GM12878 (cell line): ENCODE data around the gene ALOX12. TPM values are rescaled to one million over a fixed set of nuclear protein-coding genes. Genes with fewer than 3 reads are reported as not detected.

Source experiments
- ATAC-seq: fragments of 200-7000 bp; cut with Tn5 transposase; 3 replicates; pipeline ENCODE4 v1.9.1; 2020; ENCODE audit warnings: mild to moderate bottlenecking, moderate library complexity
- BruUV-seq: library from RNA; stranded (reverse); fragments of 400-500 nt; replicated peaks from 2 replicates; lab custom pipeline; 2021; lab: Mats Ljungman, UMichigan
- CTCF ChIA-PET: fragments of 300-600 bp; sonication (Branson Sonifier 250); formaldehyde crosslinking; extraction: SDS; loops from one replicate; lab custom pipeline; 2021; ENCODE audit warnings: inconsistent platforms; lab: Yijun Ruan, JAX
- POLR2A ChIA-PET: fragments of 350-600 bp; formaldehyde crosslinking; extraction: SDS; loops from one replicate; lab custom pipeline; 2021; ENCODE audit warnings: inconsistent platforms; lab: Charles Lee
- RAD21 ChIA-PET: fragments of 300-600 bp; sonication (Branson Sonifier 250); formaldehyde crosslinking; loops from one replicate; lab custom pipeline; 2023; ENCODE audit warnings: antibody characterized with exemption; ENCODE audit not compliant: unreplicated experiment; lab: Charles Lee
- SMC1A ChIA-PET: fragments of 300-600 bp; sonication (Branson Sonifier 250); formaldehyde crosslinking; loops from one replicate; lab custom pipeline; 2023; ENCODE audit not compliant: unreplicated experiment, uncharacterized antibody; lab: Charles Lee
- DNase-seq: peaks from one replicate; pipeline ENCODE4 v3.0.0-alpha.2; 2011; ENCODE audit warnings: low read depth, low spot score
- FAIRE-seq: peaks from 3 replicates; lab custom pipeline; 2011; peaks lifted over from hg19 to GRCh38; lab: Jason Lieb, UNC
- H2AFZ ChIP-seq: 2 replicates; pipeline ENCODE4 v1.6.0; 2011; ENCODE audit warnings: low read depth, low read length, control low read depth; ENCODE audit not compliant: control insufficient read depth
- H3K27ac ChIP-seq: 2 replicates; pipeline ENCODE4 v1.5.1; 2011; ENCODE audit warnings: control low read depth; ENCODE audit not compliant: control insufficient read depth, insufficient read depth
- H3K27me3 ChIP-seq, 2 experiments: replicated peaks in 1 of 2; 2 replicates each; pipeline versions ENCODE4 v1.6.0 to v1.6.1; 2011; ENCODE audit warnings: low read length in 1 of 2; ENCODE audit not compliant: control insufficient read depth in 2 of 2, insufficient read depth in 2 of 2
- H3K36me3 ChIP-seq, 2 experiments: 2 replicates each; pipeline ENCODE4 v1.5.1; 2011; ENCODE audit warnings: low read length in 1 of 2; ENCODE audit not compliant: control insufficient read depth in 2 of 2, insufficient read depth in 2 of 2
- H3K4me1 ChIP-seq: 2 replicates; pipeline ENCODE4 v1.6.1; 2011; ENCODE audit warnings: mild to moderate bottlenecking, low read length, moderate library complexity, mixed read lengths; ENCODE audit not compliant: control insufficient read depth, insufficient read depth
- H3K4me2 ChIP-seq: 2 replicates; pipeline ENCODE4 v1.6.0; 2011; ENCODE audit warnings: control low read depth; ENCODE audit not compliant: control insufficient read depth, insufficient read depth
- H3K4me3 ChIP-seq: fragments of 200-600 bp; sonication (generic); 2 replicates; pipeline ENCODE4 v1.5.1; 2016
- H3K79me2 ChIP-seq: 2 replicates; pipeline ENCODE4 v1.6.0; 2011; ENCODE audit warnings: low read length; ENCODE audit not compliant: control insufficient read depth, insufficient read depth
- H3K9ac ChIP-seq: 2 replicates; pipeline ENCODE4 v1.8.0; 2011; ENCODE audit warnings: low read length, control low read depth, mixed read lengths; ENCODE audit not compliant: control insufficient read depth, insufficient read depth
- H3K9me3 ChIP-seq: replicated peaks from 3 replicates; pipeline ENCODE4 v1.5.1; 2011; ENCODE audit warnings: mild to moderate bottlenecking, low read length; ENCODE audit not compliant: control insufficient read depth, insufficient read depth
- H4K20me1 ChIP-seq: 2 replicates; pipeline ENCODE4 v1.6.0; 2011; ENCODE audit not compliant: control insufficient read depth, insufficient read depth
- CBFB ChIP-seq: IDR thresholded peaks from 2 replicates; pipeline ENCODE4 v1.6.1; 2016; ENCODE audit warnings: antibody characterized with exemption, low read depth
- E4F1 ChIP-seq: fragments of 450-650 bp; IDR thresholded peaks from 2 replicates; pipeline ENCODE4 v1.6.1; 2018; ENCODE audit warnings: borderline replicate concordance, mild to moderate bottlenecking; ENCODE audit not compliant: partially characterized antibody
- HDGF ChIP-seq: fragments of 450-650 bp; IDR thresholded peaks from 2 replicates; pipeline ENCODE4 v1.6.1; 2016; ENCODE audit warnings: antibody characterized with exemption
- MTA2 ChIP-seq: fragments of 450-650 bp; IDR thresholded peaks from 2 replicates; pipeline ENCODE4 v1.6.1; 2016; ENCODE audit warnings: low read depth, mild to moderate bottlenecking, moderate library complexity
- NRF1 ChIP-seq: conservative IDR thresholded peaks from 2 replicates; pipeline ENCODE4 v1.6.1; 2011; ENCODE audit warnings: mild to moderate bottlenecking, low read depth, low read length, improper control_type of control experiment
- PML ChIP-seq: IDR thresholded peaks from 2 replicates; pipeline ENCODE4 v1.6.1; 2012; ENCODE audit warnings: low read length, inconsistent platforms
- RAD21 ChIP-seq: IDR thresholded peaks from 2 replicates; pipeline ENCODE4 v1.6.1; 2011; ENCODE audit warnings: mild to moderate bottlenecking, low read depth, low read length, moderate library complexity; ENCODE audit not compliant: insufficient read depth
- RUNX3 ChIP-seq: IDR thresholded peaks from 2 replicates; pipeline ENCODE4 v1.6.1; 2012; ENCODE audit warnings: low read length, inconsistent platforms
- TCF7 ChIP-seq: IDR thresholded peaks from 2 replicates; pipeline ENCODE4 v1.6.1; 2014; ENCODE audit warnings: antibody characterized with exemption, borderline replicate concordance
- YY1 ChIP-seq: IDR thresholded peaks from 2 replicates; pipeline ENCODE4 v1.6.1; 2011; ENCODE audit warnings: low read depth, mild to moderate bottlenecking, low read length
- WGBS: methylation state at CpG from one replicate; pipeline ENCODE4 v1.1.6; 2016; ENCODE audit warnings: low lambda C conversion rate; ENCODE audit not compliant: insufficient replicate concordance, insufficient coverage; ENCODE audit errors: missing lambda C conversion rate; 5-methylcytosine and 5-hydroxymethylcytosine counted together
- in situ Hi-C: fragments of 300-500 bp; cut with MboI; formaldehyde crosslinking; loops from 9 replicates; pipeline ENCODE4 v1.14.3; 2018; ENCODE audit warnings: mixed read lengths
- intact Hi-C: fragments of 100-400 bp; cut with micrococcal nuclease; formaldehyde crosslinking; loops from one replicate; pipeline ENCODE4 v1.14.2; 2022; ENCODE audit not compliant: unreplicated experiment
- polyA plus RNA-seq, 11 experiments: library from polyadenylated mRNA; depleted of rRNA in 4 of 11; unstranded in 6 of 11; stranded (reverse) in 5 of 11; fragments of >200 nt; fragmentation: Nextera tagmentation in 4 of 11; fragmentation: Illumina TruSeq in 1 of 11; extraction: Ambion mirVana in 4 of 11; extraction: Trizol in 1 of 11; gene quantifications; 1 replicate in 1 of 11; 2 replicates in 10 of 11; pipeline versions ENCODE4 v1.2.1 to v1.2.3, GENCODE V29; 2011 to 2016; ENCODE audit warnings: inconsistent platforms in 2 of 11, missing spikeins in 2 of 11, low read depth in 1 of 11
- total RNA-seq, 4 experiments: library from RNA; depleted of rRNA in 3 of 4; stranded (reverse); fragments of >200 nt in 3 of 4; fragmentation: Illumina TruSeq in 1 of 4; extraction: Trizol in 1 of 4; gene quantifications; 2 replicates each; pipeline versions ENCODE4 v1.2.1 to v1.2.3, GENCODE V29; 2013 to 2021
- TF ChIP-seq, protein P1 (sequence below): IDR thresholded peaks from 2 replicates; pipeline ENCODE4 v1.6.1; 2012; ENCODE audit warnings: improper control_type of control experiment, low read depth, low read length; ENCODE audit not compliant: insufficient replicate concordance
- TF ChIP-seq, protein P2 (sequence below): fragments of 450-650 bp; IDR thresholded peaks from 2 replicates; pipeline ENCODE4 v1.6.1; 2016; ENCODE audit warnings: mild to moderate bottlenecking

Gene ALOX12
- total and polyA plus RNA-seq, 10 of the 15 experiments (the other 5 are each of a cell fraction or from before 2014, with no cell fraction given): 0.23 to 0.82 (median 0.58) TPM; not detected in 6

- POLR2A ChIA-PET: interaction anchor here (0.9 to 1.4 kb wide), 3 partner anchors 60 to 161 kb away, joined by 3 to 4 read pairs (median 3); no protein-coding TSS in a partner anchor
- SMC1A ChIA-PET: interaction anchor here (0.7 to 5.2 kb wide), 28 partner anchors 8 to 529 kb away, joined by 3 to 67 read pairs (median 5); partner anchors contain the start of genes BCL6B, RNASEK and SLC16A13
- no TSS peak for BruUV-seq
- ATAC-seq (peak; percentile 93), FAIRE-seq (peak; percentile 98), DNase-seq (peak; percentile 26)
- CTCF ChIA-PET: interaction anchor here (0.5 to 15.9 kb wide), 57 partner anchors 8 to 1447 kb away, joined by 3 to 237 read pairs (median 4); partner anchors contain the start of genes ALOX12, RNASEK and SLC16A13
- Histone ChIP-seq H3K27ac (no peak overlapping the region), H3K4me2 (no peak overlapping the region), H3K9ac (no peak overlapping the region), H3K79me2 (peaks cover 2% of the 10 kb centered on the region), H4K20me1 (no peaks in the 10 kb centered on the region), H3K4me1 (no peaks in the 10 kb centered on the region), H3K4me3 (no peak overlapping the region), H3K27me3 (no peaks in the 10 kb centered on the region), H3K36me3 (peaks cover 5 to 11% of the 10 kb centered on the region in 2 experiments), H2AFZ (no peak overlapping the region), H3K9me3 (no peaks in the 10 kb centered on the region)
- intact Hi-C loops: loop anchor here (1.0 to 2.0 kb wide), 3 partner anchors 91 to 338 kb away; no protein-coding TSS in a partner anchor
- WGBS: 100% methylated on average over 2 of the region's 2 CpGs
- in situ Hi-C loops: loop anchor here (5.0 to 10.0 kb wide), 2 partner anchors 92 to 160 kb away; no protein-coding TSS in a partner anchor
- RAD21 ChIA-PET: interaction anchor here (0.7 to 3.8 kb wide), 17 partner anchors 10 to 342 kb away, joined by 3 to 61 read pairs (median 6); partner anchors contain the start of gene BCL6B
- TF ChIP-seq, protein P1, sequence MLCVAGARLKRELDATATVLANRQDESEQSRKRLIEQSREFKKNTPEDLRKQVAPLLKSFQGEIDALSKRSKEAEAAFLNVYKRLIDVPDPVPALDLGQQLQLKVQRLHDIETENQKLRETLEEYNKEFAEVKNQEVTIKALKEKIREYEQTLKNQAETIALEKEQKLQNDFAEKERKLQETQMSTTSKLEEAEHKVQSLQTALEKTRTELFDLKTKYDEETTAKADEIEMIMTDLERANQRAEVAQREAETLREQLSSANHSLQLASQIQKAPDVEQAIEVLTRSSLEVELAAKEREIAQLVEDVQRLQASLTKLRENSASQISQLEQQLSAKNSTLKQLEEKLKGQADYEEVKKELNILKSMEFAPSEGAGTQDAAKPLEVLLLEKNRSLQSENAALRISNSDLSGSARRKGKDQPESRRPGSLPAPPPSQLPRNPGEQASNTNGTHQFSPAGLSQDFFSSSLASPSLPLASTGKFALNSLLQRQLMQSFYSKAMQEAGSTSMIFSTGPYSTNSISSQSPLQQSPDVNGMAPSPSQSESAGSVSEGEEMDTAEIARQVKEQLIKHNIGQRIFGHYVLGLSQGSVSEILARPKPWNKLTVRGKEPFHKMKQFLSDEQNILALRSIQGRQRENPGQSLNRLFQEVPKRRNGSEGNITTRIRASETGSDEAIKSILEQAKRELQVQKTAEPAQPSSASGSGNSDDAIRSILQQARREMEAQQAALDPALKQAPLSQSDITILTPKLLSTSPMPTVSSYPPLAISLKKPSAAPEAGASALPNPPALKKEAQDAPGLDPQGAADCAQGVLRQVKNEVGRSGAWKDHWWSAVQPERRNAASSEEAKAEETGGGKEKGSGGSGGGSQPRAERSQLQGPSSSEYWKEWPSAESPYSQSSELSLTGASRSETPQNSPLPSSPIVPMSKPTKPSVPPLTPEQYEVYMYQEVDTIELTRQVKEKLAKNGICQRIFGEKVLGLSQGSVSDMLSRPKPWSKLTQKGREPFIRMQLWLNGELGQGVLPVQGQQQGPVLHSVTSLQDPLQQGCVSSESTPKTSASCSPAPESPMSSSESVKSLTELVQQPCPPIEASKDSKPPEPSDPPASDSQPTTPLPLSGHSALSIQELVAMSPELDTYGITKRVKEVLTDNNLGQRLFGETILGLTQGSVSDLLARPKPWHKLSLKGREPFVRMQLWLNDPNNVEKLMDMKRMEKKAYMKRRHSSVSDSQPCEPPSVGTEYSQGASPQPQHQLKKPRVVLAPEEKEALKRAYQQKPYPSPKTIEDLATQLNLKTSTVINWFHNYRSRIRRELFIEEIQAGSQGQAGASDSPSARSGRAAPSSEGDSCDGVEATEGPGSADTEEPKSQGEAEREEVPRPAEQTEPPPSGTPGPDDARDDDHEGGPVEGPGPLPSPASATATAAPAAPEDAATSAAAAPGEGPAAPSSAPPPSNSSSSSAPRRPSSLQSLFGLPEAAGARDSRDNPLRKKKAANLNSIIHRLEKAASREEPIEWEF: no peak
- TF ChIP-seq PML (no peak), RUNX3 (peak; percentile 64), YY1 (0 out of 2 replicates have a peak, but pooled peaks have one; percentile 10), HDGF (peak; percentile 70), MTA2 (no peak), TCF7 (no peak), RAD21 (peak; percentile 89), NRF1 (no peak), E4F1 (no peak), CBFB (0 out of 2 replicates have a peak, but pooled peaks have one; percentile 37)
- TF ChIP-seq, protein P2, sequence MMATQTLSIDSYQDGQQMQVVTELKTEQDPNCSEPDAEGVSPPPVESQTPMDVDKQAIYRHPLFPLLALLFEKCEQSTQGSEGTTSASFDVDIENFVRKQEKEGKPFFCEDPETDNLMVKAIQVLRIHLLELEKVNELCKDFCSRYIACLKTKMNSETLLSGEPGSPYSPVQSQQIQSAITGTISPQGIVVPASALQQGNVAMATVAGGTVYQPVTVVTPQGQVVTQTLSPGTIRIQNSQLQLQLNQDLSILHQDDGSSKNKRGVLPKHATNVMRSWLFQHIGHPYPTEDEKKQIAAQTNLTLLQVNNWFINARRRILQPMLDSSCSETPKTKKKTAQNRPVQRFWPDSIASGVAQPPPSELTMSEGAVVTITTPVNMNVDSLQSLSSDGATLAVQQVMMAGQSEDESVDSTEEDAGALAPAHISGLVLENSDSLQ: 0 out of 2 replicates have a peak, but pooled peaks have one; percentile 15
Measured at GRCh38 chr17:7004398-7005253, 8.8 kb downstream of the ALOX12 start.
